GM12878 (cell line): Measurements from ENCODE around the gene TDRD15.

Experiments used
- ATF2 ChIP-seq: IDR thresholded peaks from 2 replicates; pipeline ENCODE4 v1.6.1; 2012; ENCODE audit warnings: low read length, inconsistent platforms
- NFIC ChIP-seq: IDR thresholded peaks from 2 replicates; pipeline ENCODE4 v1.6.1; 2012; ENCODE audit warnings: low read depth, mild to moderate bottlenecking, inconsistent platforms, low read length, moderate library complexity
- POLR2A ChIP-seq: IDR thresholded peaks from 2 replicates; pipeline ENCODE4 v1.6.1; 2011; ENCODE audit warnings: low read depth, mild to moderate bottlenecking, low read length
- TCF12 ChIP-seq: IDR thresholded peaks from 2 replicates; pipeline ENCODE4 v1.6.1; 2011; ENCODE audit warnings: low read depth, mild to moderate bottlenecking, low read length

GRCh38 chr2:21099281-21099907 lies 24.4 kb upstream of the TDRD15 start:
- TF ChIP-seq NFIC, result no peak
- TF ChIP-seq TCF12, result no peak
- TF ChIP-seq POLR2A, result no peak
- TF ChIP-seq ATF2, result no peak
